IMR-90 (cell line): ENCODE data around the gene MBNL3. TPM values are rescaled to one million over a fixed set of nuclear protein-coding genes. Genes with fewer than 3 reads are reported as not detected.

Experiments used
- ATAC-seq: fragments of 200-7000 bp; cut with Tn5 transposase; 2 replicates; pipeline ENCODE4 v1.9.1; 2020; ENCODE audit warnings: low read depth, mild to moderate bottlenecking, moderate library complexity
- BruUV-seq: library from RNA; stranded (reverse); fragments of 400-500 nt; replicated peaks from 2 replicates; lab custom pipeline; 2021; lab: Mats Ljungman, UMichigan
- CTCF ChIA-PET: fragments of 300-600 bp; formaldehyde crosslinking; extraction: SDS; loops from one replicate; lab custom pipeline; 2021; ENCODE audit warnings: antibody characterized with exemption; lab: Yijun Ruan, JAX
- POLR2A ChIA-PET: fragments of 300-600 bp; sonication (Branson Sonifier 250); formaldehyde crosslinking; loops from one replicate; lab custom pipeline; 2022; ENCODE audit warnings: antibody characterized with exemption; ENCODE audit not compliant: unreplicated experiment; lab: Charles Lee
- DNase-seq: peaks from one replicate; pipeline ENCODE4 v3.0.0; 2013
- H2AFZ ChIP-seq: replicated peaks from 2 replicates; pipeline ENCODE3; 2013; ENCODE audit warnings: low read length, mild to moderate bottlenecking; ENCODE audit not compliant: poor library complexity
- H2AK5ac ChIP-seq: 2 replicates; pipeline ENCODE4 v1.6.1; 2013; ENCODE audit warnings: low read depth, low read length, inconsistent platforms
- H2AK9ac ChIP-seq: replicated peaks from 2 replicates; pipeline ENCODE3; 2013; ENCODE audit warnings: mild to moderate bottlenecking, low read depth, low read length, moderate library complexity; ENCODE audit not compliant: poor library complexity
- H2BK120ac ChIP-seq: 2 replicates; pipeline ENCODE4 v1.6.1; 2013; ENCODE audit warnings: low read depth, low read length, inconsistent platforms
- H2BK15ac ChIP-seq: 3 replicates; pipeline ENCODE4 v1.6.1; 2013; ENCODE audit warnings: low read depth, low read length, inconsistent platforms
- H2BK20ac ChIP-seq: 2 replicates; pipeline ENCODE4 v1.6.1; 2013; ENCODE audit warnings: low read depth, mild to moderate bottlenecking, inconsistent platforms, low read length, moderate library complexity
- H2BK5ac ChIP-seq: 2 replicates; pipeline ENCODE4 v1.6.1; 2013; ENCODE audit warnings: mild to moderate bottlenecking, low read depth, low read length, inconsistent platforms; ENCODE audit not compliant: poor library complexity, severe bottlenecking
- H3K14ac ChIP-seq: replicated peaks from 2 replicates; pipeline ENCODE4 v1.6.1; 2013; ENCODE audit warnings: low read depth, low read length, inconsistent platforms
- H3K18ac ChIP-seq: 2 replicates; pipeline ENCODE4 v1.6.1; 2013; ENCODE audit warnings: low read depth, low read length, control low read depth
- H3K23ac ChIP-seq: 2 replicates; pipeline ENCODE4 v1.6.1; 2013; ENCODE audit warnings: low read depth, low read length, inconsistent platforms
- H3K27ac ChIP-seq: 2 replicates; pipeline ENCODE4 v1.5.1; 2013; ENCODE audit warnings: mild to moderate bottlenecking, control low read depth, low read length; ENCODE audit not compliant: insufficient read depth
- H3K27me3 ChIP-seq: 2 replicates; pipeline ENCODE4 v1.6.1; 2013; ENCODE audit warnings: low read length; ENCODE audit not compliant: control insufficient read depth, insufficient read depth
- H3K36me3 ChIP-seq: 2 replicates; pipeline ENCODE4 v1.6.1; 2013; ENCODE audit warnings: low read length, mixed read lengths; ENCODE audit not compliant: control insufficient read depth, insufficient read depth
- H3K4ac ChIP-seq: 2 replicates; pipeline ENCODE4 v1.6.1; 2013; ENCODE audit warnings: low read depth, low read length, inconsistent platforms
- H3K4me1 ChIP-seq: 2 replicates; pipeline ENCODE4 v1.6.1; 2013; ENCODE audit warnings: low read length, mixed read lengths; ENCODE audit not compliant: control insufficient read depth, insufficient read depth
- H3K4me2 ChIP-seq: 2 replicates; pipeline ENCODE4 v1.6.1; 2013; ENCODE audit warnings: low read depth, mild to moderate bottlenecking, control low read depth, low read length, moderate library complexity
- H3K4me3 ChIP-seq: 2 replicates; pipeline ENCODE4 v1.5.1; 2013; ENCODE audit warnings: low read depth, mild to moderate bottlenecking, control low read depth, low read length, moderate library complexity; ENCODE audit not compliant: insufficient read depth
- H3K56ac ChIP-seq: 2 replicates; pipeline ENCODE4 v1.6.1; 2013; ENCODE audit warnings: low read length, inconsistent platforms; ENCODE audit not compliant: insufficient read depth; ENCODE audit errors: extremely low read depth
- H3K79me1 ChIP-seq, 2 experiments: 2 replicates each; pipeline ENCODE4 v1.6.1; 2013; ENCODE audit warnings: low read length in 2 of 2, inconsistent platforms in 1 of 2, low read depth in 1 of 2
- H3K9ac ChIP-seq: 2 replicates; pipeline ENCODE4 v1.6.1; 2013; ENCODE audit warnings: low read depth, low read length, control low read depth
- H3K9me1 ChIP-seq: 2 replicates; pipeline ENCODE4 v1.6.1; 2013; ENCODE audit warnings: low read length, inconsistent platforms; ENCODE audit not compliant: insufficient read depth
- H3K9me3 ChIP-seq: 2 replicates; pipeline ENCODE4 v1.6.1; 2013; ENCODE audit warnings: low read length; ENCODE audit not compliant: control insufficient read depth, insufficient read depth
- H4K20me1 ChIP-seq: 2 replicates; pipeline ENCODE4 v1.6.1; 2013; ENCODE audit warnings: low read length, inconsistent platforms; ENCODE audit not compliant: insufficient read depth
- H4K5ac ChIP-seq: 2 replicates; pipeline ENCODE4 v1.6.1; 2013; ENCODE audit warnings: mild to moderate bottlenecking, low read depth, low read length, control low read depth
- H4K8ac ChIP-seq, 2 experiments: 2 replicates each; pipeline ENCODE4 v1.6.1; 2013; ENCODE audit warnings: low read depth in 2 of 2, low read length in 2 of 2, control low read depth in 1 of 2, inconsistent platforms in 1 of 2
- H4K91ac ChIP-seq: 2 replicates; pipeline ENCODE4 v1.6.1; 2013; ENCODE audit warnings: low read depth, low read length, inconsistent platforms; ENCODE audit not compliant: insufficient read depth
- BHLHE40 ChIP-seq: fragments of 150-350 bp; IDR thresholded peaks from 2 replicates; pipeline ENCODE4 v1.6.1; 2016; ENCODE audit warnings: mild to moderate bottlenecking, low read depth, low read length
- CEBPB ChIP-seq: IDR thresholded peaks from 2 replicates; pipeline ENCODE4 v1.6.1; 2012; ENCODE audit warnings: low read depth, low read length, improper control_type of control experiment
- CHD1 ChIP-seq: IDR thresholded peaks from 2 replicates; pipeline ENCODE4 v1.6.1; 2012; ENCODE audit warnings: low read depth, low read length, improper control_type of control experiment
- ELK1 ChIP-seq: fragments of 150-350 bp; IDR thresholded peaks from 2 replicates; pipeline ENCODE4 v1.6.1; 2016; ENCODE audit warnings: low read depth, mild to moderate bottlenecking, low read length, moderate library complexity, borderline replicate concordance
- FOS ChIP-seq: fragments of 150-350 bp; IDR thresholded peaks from 2 replicates; pipeline ENCODE4 v1.6.1; 2016; ENCODE audit warnings: low read depth, low read length
- MAFK ChIP-seq: IDR thresholded peaks from 2 replicates; pipeline ENCODE4 v1.6.1; 2012; ENCODE audit warnings: low read depth, low read length, improper control_type of control experiment
- MAZ ChIP-seq: IDR thresholded peaks from 2 replicates; pipeline ENCODE4 v1.6.1; 2012; ENCODE audit warnings: low read depth, mild to moderate bottlenecking, low read length, improper control_type of control experiment, moderate library complexity, borderline replicate concordance
- MXI1 ChIP-seq: IDR thresholded peaks from 2 replicates; pipeline ENCODE4 v1.6.1; 2012; ENCODE audit warnings: low read depth, mild to moderate bottlenecking, low read length, moderate library complexity, borderline replicate concordance
- NFE2L2 ChIP-seq: fragments of 150-350 bp; IDR thresholded peaks from 2 replicates; pipeline ENCODE4 v1.6.1; 2016; ENCODE audit warnings: low read depth, mild to moderate bottlenecking, low read length
- RAD21 ChIP-seq: IDR thresholded peaks from 2 replicates; pipeline ENCODE4 v1.6.1; 2012; ENCODE audit warnings: low read length, improper control_type of control experiment
- RCOR1 ChIP-seq: IDR thresholded peaks from 2 replicates; pipeline ENCODE4 v1.6.1; 2012; ENCODE audit warnings: mild to moderate bottlenecking, low read length, improper control_type of control experiment; ENCODE audit not compliant: insufficient replicate concordance
- RFX5 ChIP-seq: IDR thresholded peaks from 2 replicates; pipeline ENCODE4 v1.8.0; 2012; ENCODE audit warnings: low read depth, mild to moderate bottlenecking, low read length, moderate library complexity
- WGBS, 2 experiments: methylation state at CpG; one replicate each; pipeline versions ENCODE4 v1.1.5 to v1.1.7; 2013; ENCODE audit warnings: missing lambda C conversion rate in 2 of 2; ENCODE audit not compliant: insufficient read length in 1 of 2; ENCODE audit errors: extremely low coverage in 2 of 2; 5-methylcytosine and 5-hydroxymethylcytosine counted together
- dilution Hi-C: fragments of 300-500 bp; cut with HindIII; formaldehyde crosslinking; loops from one replicate; pipeline ENCODE4 v1.14.3; 2018; ENCODE audit warnings: low sequenced_read_pairs; ENCODE audit not compliant: unreplicated experiment
- in situ Hi-C: fragments of 300-500 bp; cut with MboI; formaldehyde crosslinking; loops from 3 replicates; pipeline ENCODE4 v1.14.3; 2019; ENCODE audit warnings: low sequenced_read_pairs, inconsistent platforms, mixed read lengths
- intact Hi-C: fragments of 100-400 bp; cut with micrococcal nuclease; formaldehyde crosslinking; loops from 2 replicates; pipeline ENCODE4 v1.10.0; 2022
- polyA plus RNA-seq, 3 experiments: library from polyadenylated mRNA; depleted of rRNA; stranded (reverse); fragments of >200 nt; gene quantifications; 2 replicates each; pipeline ENCODE4 v1.2.3, GENCODE V29; 2012; ENCODE audit warnings: low replicate concordance in 1 of 3
- total RNA-seq: library from RNA; depleted of rRNA; stranded (reverse); fragments of >200 nt; gene quantifications from 2 replicates; pipeline ENCODE4 v1.2.3, GENCODE V29; 2012
- TF ChIP-seq, protein P1 (sequence below): fragments of 150-350 bp; IDR thresholded peaks from 2 replicates; pipeline ENCODE4 v1.6.1; 2017; ENCODE audit warnings: mild to moderate bottlenecking, antibody characterized with exemption, low read length, low read depth
- TF ChIP-seq, protein P2 (sequence below): conservative IDR thresholded peaks from 2 replicates; pipeline ENCODE4 v1.5.1; 2012; ENCODE audit warnings: mild to moderate bottlenecking, low read depth, low read length, improper control_type of control experiment

Gene MBNL3
- total and polyA plus RNA-seq, 2 of the 4 experiments (the other 2 are of a cell fraction): 0.32 to 1.1 TPM

DNA sequence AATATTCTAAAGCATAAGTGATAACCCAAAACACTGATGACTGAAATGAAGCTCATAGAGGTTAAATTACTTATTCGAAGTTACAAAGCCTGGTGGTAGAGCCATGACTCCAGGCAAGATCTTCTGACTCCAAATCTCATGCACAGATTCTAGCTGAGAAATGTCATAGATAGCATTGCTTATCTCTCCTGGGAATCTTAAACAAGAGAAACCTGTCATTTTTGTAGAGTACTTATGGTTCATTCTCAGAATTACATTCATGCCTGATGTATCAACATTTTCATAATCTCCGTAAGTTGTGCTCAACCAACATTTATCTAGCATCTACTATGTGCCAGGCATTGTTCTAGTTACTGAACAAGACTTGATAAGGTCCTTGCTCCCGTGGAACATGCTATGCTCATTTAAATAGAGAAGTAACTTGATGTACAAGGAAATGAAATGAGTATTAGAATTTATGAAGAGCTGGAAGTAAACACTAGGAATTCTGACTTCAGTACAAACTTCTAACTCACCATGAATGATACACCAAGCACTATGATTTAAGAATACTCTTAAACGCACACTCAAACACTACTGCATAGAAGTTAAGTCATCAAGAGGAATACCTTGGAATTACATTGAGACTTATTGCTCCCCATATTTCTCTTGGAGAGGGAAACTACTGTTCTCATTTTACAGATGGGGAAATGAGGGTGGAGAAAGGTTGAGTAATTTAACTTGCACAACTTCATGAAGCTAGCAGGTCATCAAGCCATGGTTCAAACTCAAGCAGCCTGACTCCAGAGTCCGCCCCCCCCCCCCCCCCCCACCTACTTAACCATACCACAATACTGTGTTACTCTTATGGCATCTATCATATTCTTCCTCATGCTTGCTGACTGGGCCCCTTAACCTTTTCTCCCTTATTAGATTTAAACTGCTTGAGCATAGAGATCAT is 45.4 kb downstream of the MBNL3 start:
- ChIA-PET POLR2A (no interaction called here), CTCF (no interaction called here)
- Histone ChIP-seq H3K9ac (no peak overlapping the region), H4K91ac (no peak overlapping the region), H3K4me2 (no peak overlapping the region), H4K5ac (no peak overlapping the region), H3K14ac (no peak overlapping the region), H2AK9ac (no peak overlapping the region), H2BK15ac (no peak overlapping the region), H2AFZ (no peak overlapping the region), H3K9me1 (no peaks in the 10 kb centered on the region), H3K18ac (no peak overlapping the region), H3K4ac (no peak overlapping the region), H4K8ac (no peak overlapping the region), H2BK20ac (no peak overlapping the region), H4K20me1 (no peaks in the 10 kb centered on the region), H3K79me1 (no peaks in the 10 kb centered on the region), H2BK120ac (no peak overlapping the region), H3K27me3 (no peaks in the 10 kb centered on the region; the same call in 1 of the 2 replicates), H3K36me3 (no peaks in the 10 kb centered on the region), H3K4me3 (no peak overlapping the region), H3K56ac (no peak overlapping the region), H2BK5ac (no peak overlapping the region), H3K23ac (no peak overlapping the region), H3K27ac (no peak overlapping the region), H3K9me3 (no peaks in the 10 kb centered on the region), H2AK5ac (no peak overlapping the region), H3K4me1 (no peaks in the 10 kb centered on the region)
- ATAC-seq (no peak), DNase-seq (no peak)
- dilution Hi-C loops (no loop called here), intact Hi-C loops (no loop called here), in situ Hi-C loops (no loop called here)
- no TSS peak for BruUV-seq
- WGBS, 2 experiments: no CpG with 5 or more reads among the region's 5 CpGs
- TF ChIP-seq RCOR1: no peak
- TF ChIP-seq FOS: no peak
- no peak for TF ChIP-seq MXI1
- TF ChIP-seq, protein P1, sequence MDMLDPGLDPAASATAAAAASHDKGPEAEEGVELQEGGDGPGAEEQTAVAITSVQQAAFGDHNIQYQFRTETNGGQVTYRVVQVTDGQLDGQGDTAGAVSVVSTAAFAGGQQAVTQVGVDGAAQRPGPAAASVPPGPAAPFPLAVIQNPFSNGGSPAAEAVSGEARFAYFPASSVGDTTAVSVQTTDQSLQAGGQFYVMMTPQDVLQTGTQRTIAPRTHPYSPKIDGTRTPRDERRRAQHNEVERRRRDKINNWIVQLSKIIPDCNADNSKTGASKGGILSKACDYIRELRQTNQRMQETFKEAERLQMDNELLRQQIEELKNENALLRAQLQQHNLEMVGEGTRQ: no peak
- TF ChIP-seq RFX5: no peak
- TF ChIP-seq CEBPB: no peak
- TF ChIP-seq RAD21: no peak
- no peak for TF ChIP-seq ELK1
- TF ChIP-seq MAFK: no peak
- TF ChIP-seq, protein P2, sequence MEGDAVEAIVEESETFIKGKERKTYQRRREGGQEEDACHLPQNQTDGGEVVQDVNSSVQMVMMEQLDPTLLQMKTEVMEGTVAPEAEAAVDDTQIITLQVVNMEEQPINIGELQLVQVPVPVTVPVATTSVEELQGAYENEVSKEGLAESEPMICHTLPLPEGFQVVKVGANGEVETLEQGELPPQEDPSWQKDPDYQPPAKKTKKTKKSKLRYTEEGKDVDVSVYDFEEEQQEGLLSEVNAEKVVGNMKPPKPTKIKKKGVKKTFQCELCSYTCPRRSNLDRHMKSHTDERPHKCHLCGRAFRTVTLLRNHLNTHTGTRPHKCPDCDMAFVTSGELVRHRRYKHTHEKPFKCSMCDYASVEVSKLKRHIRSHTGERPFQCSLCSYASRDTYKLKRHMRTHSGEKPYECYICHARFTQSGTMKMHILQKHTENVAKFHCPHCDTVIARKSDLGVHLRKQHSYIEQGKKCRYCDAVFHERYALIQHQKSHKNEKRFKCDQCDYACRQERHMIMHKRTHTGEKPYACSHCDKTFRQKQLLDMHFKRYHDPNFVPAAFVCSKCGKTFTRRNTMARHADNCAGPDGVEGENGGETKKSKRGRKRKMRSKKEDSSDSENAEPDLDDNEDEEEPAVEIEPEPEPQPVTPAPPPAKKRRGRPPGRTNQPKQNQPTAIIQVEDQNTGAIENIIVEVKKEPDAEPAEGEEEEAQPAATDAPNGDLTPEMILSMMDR: no peak
- TF ChIP-seq BHLHE40: no peak
- no peak for TF ChIP-seq NFE2L2
- TF ChIP-seq MAZ: no peak
- TF ChIP-seq CHD1: no peak
